GM18505 (cell line): Measurements from ENCODE around the gene MOV10.

ENCODE experiments used
- ATAC-seq: cut with Tn5 transposase; IDR thresholded peaks from one replicate; pipeline ENCODE4 v1.9.1; 2021; ENCODE audit not compliant: unreplicated experiment
- POLR2A ChIP-seq: IDR thresholded peaks from 4 replicates; pipeline ENCODE4 v1.6.1; 2011; ENCODE audit warnings: borderline replicate concordance; ENCODE audit not compliant: insufficient read depth, insufficient read length; ENCODE audit errors: extremely low read depth

MOV10 gene

GRCh38 chr1:112700290-112701226 lies 26.1 kb downstream of the MOV10 start:
- ATAC-seq = peak; percentile 57
- no peak for TF ChIP-seq POLR2A

GRCh38 chr1:112701227-112702066 lies 27.0 kb downstream of the MOV10 start:
- no peak for TF ChIP-seq POLR2A
- no peak for ATAC-seq

GRCh38 chr1:112702067-112702395 lies 27.6 kb downstream of the MOV10 start:
- TF ChIP-seq POLR2A = no peak
- ATAC-seq = no peak

- TF ChIP-seq POLR2A = no peak
- no peak for ATAC-seq
These were observed 28.2 kb downstream of the MOV10 start for GRCh38 chr1:112702420-112703261.

- no peak for TF ChIP-seq POLR2A
- ATAC-seq = no peak
These were observed 29.2 kb downstream of the MOV10 start for GRCh38 chr1:112703706-112704105.

GRCh38 chr1:112704391-112704933 lies 30.0 kb downstream of the MOV10 start:
- TF ChIP-seq POLR2A = no peak
- no peak for ATAC-seq

GRCh38 chr1:112704934-112705627 lies 30.6 kb downstream of the MOV10 start:
- ATAC-seq = peak; percentile 42
- peak; percentile 83 for TF ChIP-seq POLR2A

- peak; percentile 60 for ATAC-seq
- peak; percentile 61 for TF ChIP-seq POLR2A
These were observed 32.2 kb downstream of the MOV10 start, which contains the start of gene RHOC for GRCh38 chr1:112706505-112707220. RHOC (minus strand) TSS chr1:112707127; CDS start chr1:112703799, 3,328 bp downstream.

- no peak for TF ChIP-seq POLR2A
- ATAC-seq = peak; percentile 52
These were observed 33.0 kb downstream of the MOV10 start for GRCh38 chr1:112707221-112708001.

GRCh38 chr1:112708002-112708448 lies 33.6 kb downstream of the MOV10 start:
- ATAC-seq = no peak
- TF ChIP-seq POLR2A = no peak

GRCh38 chr1:112708489-112708888 lies 34.0 kb downstream of the MOV10 start:
- ATAC-seq = no peak
- no peak for TF ChIP-seq POLR2A
